ENCODE measurements around the gene RPS24. TPM values are rescaled to one million over a fixed set of nuclear protein-coding genes. Genes with fewer than 3 reads are reported as not detected.

RPS24 gene
- total RNA-seq, 1 donor from 2014 or later = 691 TPM

GRCh38 chr10:78042058-78042751 is 8.5 kb downstream of the RPS24 start:
- no peak overlapping the region for H3K4me3 Mint-ChIP-seq (ENCODE audit: unreplicated experiment)
- no peak overlapping the region for H3K27ac Mint-ChIP-seq (ENCODE audit: unreplicated experiment)
- no peak for DNase-seq
- no peaks in the 10 kb centered on the region for H3K4me1 Mint-ChIP-seq (ENCODE audit: low read depth, unreplicated experiment)
- peaks cover 3% of the 10 kb centered on the region for H3K27me3 Mint-ChIP-seq (ENCODE audit: unreplicated experiment)
- no peaks in the 10 kb centered on the region for H3K9me3 Mint-ChIP-seq (ENCODE audit: unreplicated experiment)
- no peak for TF ChIP-seq CTCF (IDR thresholded peaks at IDR 0.05; ENCODE audit: partially characterized antibody, unreplicated experiment)
- no peaks in the 10 kb centered on the region for H3K36me3 Mint-ChIP-seq (ENCODE audit: unreplicated experiment)

GRCh38 chr10:78042752-78043104 is 9.1 kb downstream of the RPS24 start:
- TF ChIP-seq CTCF (IDR thresholded peaks at IDR 0.05; ENCODE audit: partially characterized antibody, unreplicated experiment) = no peak
- no peak overlapping the region for H3K4me3 Mint-ChIP-seq (ENCODE audit: unreplicated experiment)
- peaks cover 3% of the 10 kb centered on the region for H3K27me3 Mint-ChIP-seq (ENCODE audit: unreplicated experiment)
- peaks cover 5% of the 10 kb centered on the region for H3K4me1 Mint-ChIP-seq (ENCODE audit: low read depth, unreplicated experiment)
- no peak for DNase-seq
- no peaks in the 10 kb centered on the region for H3K36me3 Mint-ChIP-seq (ENCODE audit: unreplicated experiment)
- no peaks in the 10 kb centered on the region for H3K9me3 Mint-ChIP-seq (ENCODE audit: unreplicated experiment)
- H3K27ac Mint-ChIP-seq (ENCODE audit: unreplicated experiment) = no peak overlapping the region

- Mint-ChIP-seq H3K27ac (ENCODE audit: unreplicated experiment) (no peak overlapping the region), H3K27me3 (ENCODE audit: unreplicated experiment) (peaks cover 3% of the 10 kb centered on the region), H3K4me3 (ENCODE audit: unreplicated experiment) (no peak overlapping the region), H3K4me1 (ENCODE audit: low read depth, unreplicated experiment) (peaks cover 8% of the 10 kb centered on the region), H3K9me3 (ENCODE audit: unreplicated experiment) (no peaks in the 10 kb centered on the region), H3K36me3 (ENCODE audit: unreplicated experiment) (no peaks in the 10 kb centered on the region)
- DNase-seq = no peak
- no peak for TF ChIP-seq CTCF (IDR thresholded peaks at IDR 0.05; ENCODE audit: partially characterized antibody, unreplicated experiment)
Observed at GRCh38 chr10:78044179-78044578, 10.5 kb downstream of the RPS24 start.

- H3K36me3 Mint-ChIP-seq (ENCODE audit: unreplicated experiment) = no peaks in the 10 kb centered on the region
- no peak for DNase-seq
- peaks cover 2% of the 10 kb centered on the region for H3K9me3 Mint-ChIP-seq (ENCODE audit: unreplicated experiment)
- H3K27ac Mint-ChIP-seq (ENCODE audit: unreplicated experiment) = no peak overlapping the region
- no peak overlapping the region for H3K4me3 Mint-ChIP-seq (ENCODE audit: unreplicated experiment)
- peaks cover 8% of the 10 kb centered on the region for H3K4me1 Mint-ChIP-seq (ENCODE audit: low read depth, unreplicated experiment)
- peaks cover 3% of the 10 kb centered on the region for H3K27me3 Mint-ChIP-seq (ENCODE audit: unreplicated experiment)
- TF ChIP-seq CTCF (IDR thresholded peaks at IDR 0.05; ENCODE audit: partially characterized antibody, unreplicated experiment) = no peak
Observed at GRCh38 chr10:78044699-78045098, 11.0 kb downstream of the RPS24 start.

GRCh38 chr10:78045237-78045636 is 11.6 kb downstream of the RPS24 start:
- H3K36me3 Mint-ChIP-seq (ENCODE audit: unreplicated experiment) = no peaks in the 10 kb centered on the region
- no peak for TF ChIP-seq CTCF (IDR thresholded peaks at IDR 0.05; ENCODE audit: partially characterized antibody, unreplicated experiment)
- H3K4me1 Mint-ChIP-seq (ENCODE audit: low read depth, unreplicated experiment) = peaks cover 11% of the 10 kb centered on the region
- H3K4me3 Mint-ChIP-seq (ENCODE audit: unreplicated experiment) = no peak overlapping the region
- H3K27me3 Mint-ChIP-seq (ENCODE audit: unreplicated experiment) = peaks cover 3% of the 10 kb centered on the region
- peaks cover 2% of the 10 kb centered on the region for H3K9me3 Mint-ChIP-seq (ENCODE audit: unreplicated experiment)
- no peak for DNase-seq
- H3K27ac Mint-ChIP-seq (ENCODE audit: unreplicated experiment) = no peak overlapping the region
